Fibroblast of lung (primary cell): ENCODE results near the gene GFER. TPM values are rescaled to one million over a fixed set of nuclear protein-coding genes. Genes with fewer than 3 reads are reported as not detected.

Experiments used
- DNase-seq, 2 donors: peaks; one replicate each; pipeline versions ENCODE4 v3.0.0 to v3.0.0-alpha.2; 2010; ENCODE audit warnings: low read depth in 2 of 2
- H2AFZ ChIP-seq: 2 replicates; pipeline ENCODE4 v1.5.1; 2012; ENCODE audit warnings: low read length, control low read depth, inconsistent platforms
- H3K27ac ChIP-seq: 2 replicates; pipeline ENCODE4 v1.5.1; 2011; ENCODE audit warnings: low read length, control low read depth; ENCODE audit not compliant: insufficient read depth
- H3K27me3 ChIP-seq: 2 replicates; pipeline ENCODE4 v1.5.1; 2011; ENCODE audit warnings: mild to moderate bottlenecking, low read length; ENCODE audit not compliant: control insufficient read depth, insufficient read depth
- H3K36me3 ChIP-seq: 2 replicates; pipeline ENCODE4 v1.5.1; 2011; ENCODE audit warnings: low read length; ENCODE audit not compliant: control insufficient read depth, insufficient read depth
- H3K4me1 ChIP-seq: 2 replicates; pipeline ENCODE4 v1.5.1; 2011; ENCODE audit warnings: low read length; ENCODE audit not compliant: control insufficient read depth, insufficient read depth; ENCODE audit errors: extremely low read depth
- H3K4me2 ChIP-seq: 2 replicates; pipeline ENCODE4 v1.5.1; 2011; ENCODE audit warnings: low read length, control low read depth; ENCODE audit not compliant: insufficient read depth; ENCODE audit errors: extremely low read depth
- H3K4me3 ChIP-seq, 4 experiments: fragments of 200-600 bp in 1 of 4; sonication (generic) in 1 of 4; replicated peaks in 1 of 4; 2 replicates each; pipeline ENCODE4 v1.5.1; 2011 to 2016; ENCODE audit warnings: low read length in 4 of 4, low read depth in 3 of 4, mild to moderate bottlenecking in 3 of 4, control low read depth in 2 of 4, inconsistent platforms in 1 of 4, mixed read lengths in 1 of 4; ENCODE audit not compliant: insufficient read depth in 1 of 4; ENCODE audit errors: control extremely low read depth in 1 of 4
- H3K79me2 ChIP-seq: 2 replicates; pipeline ENCODE4 v1.5.1; 2012; ENCODE audit warnings: mild to moderate bottlenecking, low read length, inconsistent platforms; ENCODE audit not compliant: control insufficient read depth, insufficient read depth
- H3K9ac ChIP-seq: 2 replicates; pipeline ENCODE4 v1.5.1; 2011; ENCODE audit warnings: mild to moderate bottlenecking, low read length, control low read depth; ENCODE audit not compliant: insufficient read depth
- H3K9me3 ChIP-seq: 2 replicates; pipeline ENCODE4 v1.5.1; 2012; ENCODE audit warnings: low read depth, low read length; ENCODE audit not compliant: control insufficient read depth, insufficient read depth
- H4K20me1 ChIP-seq: 2 replicates; pipeline ENCODE4 v1.5.1; 2011; ENCODE audit warnings: low read length; ENCODE audit not compliant: control insufficient read depth, insufficient read depth; ENCODE audit errors: extremely low read depth
- CTCF ChIP-seq, 2 donors: IDR thresholded peaks in 1 of 2; conservative IDR thresholded peaks in 1 of 2; 1 replicate in 1 of 2; 2 replicates in 1 of 2; pipeline ENCODE4 v1.5.1; 2011 to 2012; ENCODE audit warnings: low read length in 2 of 2, control low read depth in 1 of 2, inconsistent platforms in 1 of 2, low read depth in 1 of 2, mild to moderate bottlenecking in 1 of 2
- EZH2 ChIP-seq: IDR thresholded peaks from 2 replicates; pipeline ENCODE4 v1.5.1; 2012; ENCODE audit warnings: low read length, control low read depth, mild to moderate bottlenecking; ENCODE audit errors: missing control alignments
- polyA plus RNA-seq, 2 donors: library from polyadenylated mRNA; depleted of rRNA in 1 of 2; stranded (reverse) in 1 of 2; unstranded in 1 of 2; fragments of >200 nt; gene quantifications; 2 replicates each; pipeline ENCODE4 v1.2.1, GENCODE V29; 2011 to 2012; ENCODE audit warnings: missing spikeins in 1 of 2
- total RNA-seq: library from RNA; depleted of rRNA; stranded (reverse); fragments of >200 nt; gene quantifications from 2 replicates; pipeline ENCODE4 v1.2.1, GENCODE V29; 2014

GFER gene
- total and polyA plus RNA-seq, 2 donors (not counting 1 experiment from before 2014, with no cell fraction given), result 7.5 to 13.2 TPM

GRCh38 chr16:1975432-1976215 is 8.4 kb upstream of the GFER start:
- Histone ChIP-seq H3K27ac (no peak overlapping the region), H3K9ac (no peak overlapping the region), H3K4me3 (no peak overlapping the region), H3K4me1 (no peaks in the 10 kb centered on the region), H3K4me2 (no peak overlapping the region), H3K27me3 (peaks cover 7% of the 10 kb centered on the region), H4K20me1 (no peaks in the 10 kb centered on the region), H3K79me2 (peaks cover 16% of the 10 kb centered on the region), H3K36me3 (peaks cover 37% of the 10 kb centered on the region), H2AFZ (no peak overlapping the region), H3K9me3 (no peaks in the 10 kb centered on the region)
- DNase-seq, result no peak
- TF ChIP-seq EZH2, result no peak
- no peak for TF ChIP-seq CTCF (conservative IDR thresholded peaks at IDR 0.05 in 1 of 2, IDR thresholded peaks at IDR 0.05 in 1 of 2; ENCODE audit: low read depth in 1 of 2, low read length in 2 of 2)

GRCh38 chr16:1976216-1976520 is 7.8 kb upstream of the GFER start:
- no peak overlapping the region for H3K9ac ChIP-seq
- no peak overlapping the region for H2AFZ ChIP-seq
- H3K9me3 ChIP-seq, result no peaks in the 10 kb centered on the region
- DNase-seq, result no peak
- peaks cover 14% of the 10 kb centered on the region for H3K79me2 ChIP-seq
- TF ChIP-seq CTCF (conservative IDR thresholded peaks at IDR 0.05 in 1 of 2, IDR thresholded peaks at IDR 0.05 in 1 of 2; ENCODE audit: low read depth in 1 of 2, low read length in 2 of 2) (no peak), EZH2 (no peak)
- no peak overlapping the region for H3K27ac ChIP-seq
- peaks cover 37% of the 10 kb centered on the region for H3K36me3 ChIP-seq
- H3K4me1 ChIP-seq, result no peaks in the 10 kb centered on the region
- no peak overlapping the region for H3K4me3 ChIP-seq
- no peak overlapping the region for H3K4me2 ChIP-seq
- peaks cover 12% of the 10 kb centered on the region for H3K27me3 ChIP-seq
- H4K20me1 ChIP-seq, result no peaks in the 10 kb centered on the region

GRCh38 chr16:1976951-1977874 is 6.8 kb upstream of the GFER start:
- H3K36me3 ChIP-seq, result peaks cover 37% of the 10 kb centered on the region
- no peak overlapping the region for H3K4me3 ChIP-seq
- no peaks in the 10 kb centered on the region for H3K9me3 ChIP-seq
- H3K4me1 ChIP-seq, result no peaks in the 10 kb centered on the region
- H3K27ac ChIP-seq, result no peak overlapping the region
- H3K9ac ChIP-seq, result no peak overlapping the region
- H3K79me2 ChIP-seq, result peaks cover 13% of the 10 kb centered on the region
- H3K4me2 ChIP-seq, result no peak overlapping the region
- no peak overlapping the region for H2AFZ ChIP-seq
- no peaks in the 10 kb centered on the region for H4K20me1 ChIP-seq
- peaks cover 19% of the 10 kb centered on the region for H3K27me3 ChIP-seq
- no peak for DNase-seq
- TF ChIP-seq CTCF (conservative IDR thresholded peaks at IDR 0.05 in 1 of 2, IDR thresholded peaks at IDR 0.05 in 1 of 2; ENCODE audit: low read depth in 1 of 2, low read length in 2 of 2) (no peak), EZH2 (no peak)
